Activated CD4-positive, alpha-beta memory T cell treated with anti-CD3 and anti-CD28 coated beads for 36 hours (primary cell): ENCODE measurements around the gene MORC3. TPM values are rescaled to one million over a fixed set of nuclear protein-coding genes. Genes with fewer than 3 reads are reported as not detected.
A peak's percentile ranks its signal among the peaks of the same experiment; 100 is the strongest.
"Not testable (repeated sequence)": the region's sequence is repeated elsewhere in the genome, so short reads cannot be mapped to it uniquely, and the experiment has no call there.

ENCODE experiments used
- CTCF ChIA-PET: fragments of 350-600 bp; sonication (Branson Sonifier 250); formaldehyde crosslinking; loops from one replicate; lab custom pipeline; 2021; ENCODE audit warnings: antibody characterized with exemption, inconsistent platforms; lab: Charles Lee
- POLR2A ChIA-PET: fragments of 350-600 bp; sonication (Branson Sonifier 250); formaldehyde crosslinking; loops from one replicate; lab custom pipeline; 2021; ENCODE audit warnings: antibody characterized with exemption; lab: Charles Lee
- DNase-seq: peaks from one replicate; pipeline ENCODE4 v3.0.0-alpha.2; 2020
- H3K27ac Mint-ChIP-seq: one replicate; pipeline ENCODE4 v1.8.0; 2021; ENCODE audit warnings: mixed read lengths
- H3K27me3 Mint-ChIP-seq: one replicate; pipeline ENCODE4 v1.8.0; 2021; ENCODE audit warnings: mixed read lengths
- H3K36me3 Mint-ChIP-seq: one replicate; pipeline ENCODE4 v1.8.0; 2021; ENCODE audit warnings: mixed read lengths
- H3K4me1 Mint-ChIP-seq: one replicate; pipeline ENCODE4 v1.8.0; 2021; ENCODE audit warnings: low read depth, mixed read lengths
- H3K4me3 Mint-ChIP-seq: one replicate; pipeline ENCODE4 v1.8.0; 2021; ENCODE audit warnings: mild to moderate bottlenecking, mixed read lengths
- H3K9me3 Mint-ChIP-seq: one replicate; pipeline ENCODE4 v1.8.0; 2021; ENCODE audit warnings: mixed read lengths
- intact Hi-C: fragments of 100-400 bp; cut with micrococcal nuclease; formaldehyde crosslinking; loops from one replicate; pipeline ENCODE4 v1.15.1; 2023
- total RNA-seq, 2 experiments: library from RNA; stranded (reverse); gene quantifications; one replicate each; pipeline ENCODE4 v1.2.3, GENCODE V29; 2021

MORC3 gene
- total RNA-seq, 2 experiments from 2014 or later = 27.7 to 30.0 TPM

DNA sequence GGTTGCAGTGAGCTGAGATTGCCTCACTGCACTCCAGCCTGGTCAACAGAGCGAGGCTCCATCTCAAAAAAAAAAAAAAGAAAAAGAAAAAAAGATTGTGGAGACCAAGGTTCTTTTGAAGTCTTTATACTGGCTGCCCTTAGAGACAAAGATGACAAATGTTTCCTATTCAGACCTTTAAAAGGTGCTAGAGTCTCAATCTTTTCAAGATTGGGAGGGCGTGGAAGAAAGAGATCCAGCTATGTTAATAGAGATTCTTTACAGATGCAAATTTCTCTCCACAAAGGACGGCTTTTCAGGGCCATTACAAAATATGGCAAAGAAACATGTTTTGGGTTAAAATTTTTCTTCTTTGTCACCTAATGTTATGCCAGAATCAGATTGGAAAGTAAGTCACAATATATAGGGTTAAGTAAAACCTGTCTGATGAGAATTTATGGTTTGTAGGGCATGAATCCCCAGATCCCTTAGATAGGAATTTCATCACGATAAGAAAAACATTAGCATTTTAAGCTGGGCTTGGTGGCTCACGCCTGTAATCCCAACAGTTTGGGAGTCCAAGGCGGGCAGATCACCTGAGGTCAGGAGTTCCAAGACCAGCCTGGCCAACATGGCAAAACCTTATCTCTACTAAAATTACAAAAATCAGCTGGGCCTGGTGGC, 13.0 kb upstream of the MORC3 start:
- Mint-ChIP-seq H3K4me3 (no peak overlapping the region), H3K27ac (no peak overlapping the region), H3K36me3 (no peaks in the 10 kb centered on the region), H3K9me3 (peaks cover 11% of the 10 kb centered on the region), H3K27me3 (no peaks in the 10 kb centered on the region), H3K4me1 (peaks cover 15% of the 10 kb centered on the region)
- ChIA-PET POLR2A (no interaction called here), CTCF (no interaction called here)
- intact Hi-C loops = no loop called here
- no peak for DNase-seq

DNA sequence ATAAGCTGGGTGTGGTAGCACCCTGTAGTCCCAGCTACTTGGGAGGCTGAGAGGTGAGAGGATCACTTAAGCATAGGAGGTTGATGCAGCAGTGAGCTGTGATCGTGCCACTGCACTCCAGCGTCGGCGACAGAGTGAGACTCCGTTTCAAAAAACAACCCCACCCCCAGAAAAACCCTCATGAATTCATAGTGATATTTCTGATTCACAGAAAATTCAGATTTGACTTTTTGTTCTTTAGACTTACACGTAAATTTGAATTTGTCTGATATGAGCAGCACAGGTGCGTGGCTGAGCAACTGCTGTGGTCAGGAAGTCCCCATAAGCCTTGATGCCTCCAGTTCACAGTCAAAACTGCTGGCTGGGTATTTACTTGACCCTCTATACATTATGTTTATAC, 10.0 kb upstream of the MORC3 start:
- Mint-ChIP-seq H3K4me1 (peaks cover 6% of the 10 kb centered on the region), H3K4me3 (peak overlapping the region; percentile 35), H3K9me3 (peaks cover 11% of the 10 kb centered on the region), H3K36me3 (no peaks in the 10 kb centered on the region), H3K27ac (peak overlapping the region; percentile 82), H3K27me3 (no peaks in the 10 kb centered on the region)
- ChIA-PET CTCF (interaction anchor here (0.5 to 1.8 kb wide), 5 partner anchors 10 to 240 kb away, joined by 3 to 7 read pairs (median 4); partner anchors contain the start of genes CBR1 and MORC3), POLR2A (interaction anchor here (0.9 to 3.8 kb wide), 4 partner anchors 10 to 21 kb away, joined by 3 to 31 read pairs (median 10); partner anchors contain the start of gene MORC3)
- peak; percentile 86 for DNase-seq
- intact Hi-C loops = loop anchor here (1.0 to 5.0 kb wide), 5 partner anchors 8 to 1343 kb away; partner anchors contain the start of gene MORC3

DNA sequence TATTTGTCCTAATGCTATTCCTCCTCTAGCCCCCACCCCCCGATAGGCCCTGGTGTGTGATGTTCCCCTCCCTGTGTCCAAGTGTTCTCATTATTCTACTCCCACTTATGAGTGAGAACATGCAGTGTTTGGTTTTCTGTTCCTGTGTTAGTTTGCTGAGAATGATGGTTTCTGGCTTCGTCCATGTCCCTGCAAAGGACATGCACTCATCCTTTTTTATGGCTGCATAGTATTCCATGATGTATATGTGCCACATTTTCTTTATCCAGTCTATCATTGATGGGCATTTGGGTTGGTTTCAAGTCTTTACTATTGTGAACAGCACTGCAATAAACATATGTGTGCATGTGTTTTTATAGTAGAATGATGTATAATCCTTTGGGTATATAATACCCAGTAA, 6.6 kb upstream of the MORC3 start:
- H3K27me3 Mint-ChIP-seq, H3K4me1 Mint-ChIP-seq, H3K27ac Mint-ChIP-seq, POLR2A ChIA-PET, H3K9me3 Mint-ChIP-seq, CTCF ChIA-PET, H3K4me3 Mint-ChIP-seq, H3K36me3 Mint-ChIP-seq, DNase-seq: not testable (repeated sequence)
- intact Hi-C loops = loop anchor here (5.0 kb wide), 1 partner anchor 1346 kb away; no protein-coding TSS in a partner anchor

DNA sequence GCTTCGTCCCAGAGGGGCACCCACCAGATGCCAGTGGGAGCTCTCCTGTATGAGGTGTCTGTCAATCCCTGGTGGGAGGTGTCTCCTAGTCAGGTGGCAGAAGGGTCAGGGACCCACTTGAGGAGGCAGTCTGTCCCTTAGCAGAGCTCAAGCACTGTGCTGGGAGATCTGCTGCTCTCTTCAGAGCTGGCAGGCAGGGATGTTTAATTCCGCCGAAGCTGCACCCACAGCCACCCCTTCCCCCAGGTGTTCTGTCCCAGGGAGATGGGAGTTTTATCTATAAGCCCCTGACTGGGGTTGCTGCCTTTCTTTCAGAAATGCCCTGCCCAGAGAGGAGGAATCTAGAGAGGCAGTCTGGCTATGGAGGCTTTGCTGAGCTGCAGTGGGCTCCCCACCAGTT, 4.0 kb upstream of the MORC3 start:
- POLR2A ChIA-PET, H3K27ac Mint-ChIP-seq, H3K4me3 Mint-ChIP-seq, H3K9me3 Mint-ChIP-seq, DNase-seq, H3K27me3 Mint-ChIP-seq, H3K4me1 Mint-ChIP-seq, H3K36me3 Mint-ChIP-seq, CTCF ChIA-PET, intact Hi-C loops: not testable (repeated sequence)

DNA sequence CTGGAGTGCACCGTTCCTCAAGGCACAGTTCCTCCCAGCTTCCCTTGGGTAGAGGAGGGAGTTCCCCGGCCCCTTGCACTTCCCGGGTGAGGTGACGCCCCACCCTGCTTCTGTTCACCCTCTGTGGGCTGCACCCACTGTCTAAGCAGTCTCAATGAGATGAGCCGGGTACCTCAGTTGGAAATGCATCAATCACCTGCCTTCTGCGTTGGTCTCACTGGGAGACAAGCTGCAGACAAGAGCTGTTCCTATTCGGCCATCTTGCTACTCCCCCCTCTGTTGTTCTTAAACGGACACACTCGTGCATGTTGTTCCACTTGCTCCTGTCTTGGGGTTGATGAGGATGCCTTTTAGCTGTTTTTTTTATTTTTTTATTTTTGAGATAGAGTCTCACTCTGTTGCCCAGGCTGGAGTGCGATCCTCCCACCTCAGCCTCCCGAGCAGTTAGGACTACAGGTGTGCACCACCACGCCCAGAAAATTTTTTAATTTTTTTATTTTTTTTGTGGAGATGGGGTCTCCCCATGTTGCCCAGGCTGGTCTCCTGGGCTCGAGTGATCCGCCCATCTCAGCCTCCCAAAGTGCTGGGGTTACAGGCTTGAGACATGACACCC, 3.0 kb upstream of the MORC3 start:
- peaks cover 11% of the 10 kb centered on the region for H3K4me1 Mint-ChIP-seq
- CTCF ChIA-PET = no interaction called here

DNA sequence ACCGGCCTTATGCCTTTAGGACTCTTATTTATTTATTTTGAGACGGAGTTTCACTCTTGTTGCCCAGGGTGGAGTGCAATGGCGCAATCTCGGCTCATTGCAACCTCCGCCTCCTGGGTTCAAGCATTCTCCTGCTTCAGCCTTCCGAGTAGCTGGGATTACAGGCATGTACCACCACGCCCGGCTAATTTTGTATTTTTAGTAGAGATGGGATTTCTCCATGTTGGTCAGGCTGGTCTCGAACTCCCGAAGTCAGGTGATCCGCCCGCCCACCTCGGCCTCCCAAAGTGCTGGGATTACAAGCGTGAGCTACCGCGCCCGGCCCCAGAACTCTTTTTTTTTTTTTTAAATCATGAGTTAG, 611 bp upstream of the MORC3 start:
- Mint-ChIP-seq H3K27ac (peak overlapping the region; percentile 97), H3K4me3 (peak overlapping the region; percentile 90), H3K36me3 (peaks cover 18% of the 10 kb centered on the region), H3K4me1 (peaks cover 27% of the 10 kb centered on the region)
- CTCF ChIA-PET = interaction anchor here (0.6 to 2.6 kb wide), 9 partner anchors 10 to 179 kb away, joined by 3 to 20 read pairs (median 6); no protein-coding TSS in a partner anchor
- intact Hi-C loops, H3K9me3 Mint-ChIP-seq, H3K27me3 Mint-ChIP-seq, DNase-seq: not testable (repeated sequence)
- POLR2A ChIA-PET = interaction anchor here (0.6 to 2.4 kb wide), 16 partner anchors 9 to 259 kb away, joined by 3 to 31 read pairs (median 4); partner anchors contain the start of genes CHAF1B and SETD4

More for the DNA sequence above, 3.0 kb upstream of the MORC3 start:
- Mint-ChIP-seq H3K4me3 (no peak overlapping the region), H3K9me3 (no peaks in the 10 kb centered on the region), H3K27me3 (no peaks in the 10 kb centered on the region), H3K36me3 (peaks cover 7% of the 10 kb centered on the region), H3K27ac (no peak overlapping the region)
- intact Hi-C loops = no loop called here
- no peak for DNase-seq
- POLR2A ChIA-PET = no interaction called here

DNA sequence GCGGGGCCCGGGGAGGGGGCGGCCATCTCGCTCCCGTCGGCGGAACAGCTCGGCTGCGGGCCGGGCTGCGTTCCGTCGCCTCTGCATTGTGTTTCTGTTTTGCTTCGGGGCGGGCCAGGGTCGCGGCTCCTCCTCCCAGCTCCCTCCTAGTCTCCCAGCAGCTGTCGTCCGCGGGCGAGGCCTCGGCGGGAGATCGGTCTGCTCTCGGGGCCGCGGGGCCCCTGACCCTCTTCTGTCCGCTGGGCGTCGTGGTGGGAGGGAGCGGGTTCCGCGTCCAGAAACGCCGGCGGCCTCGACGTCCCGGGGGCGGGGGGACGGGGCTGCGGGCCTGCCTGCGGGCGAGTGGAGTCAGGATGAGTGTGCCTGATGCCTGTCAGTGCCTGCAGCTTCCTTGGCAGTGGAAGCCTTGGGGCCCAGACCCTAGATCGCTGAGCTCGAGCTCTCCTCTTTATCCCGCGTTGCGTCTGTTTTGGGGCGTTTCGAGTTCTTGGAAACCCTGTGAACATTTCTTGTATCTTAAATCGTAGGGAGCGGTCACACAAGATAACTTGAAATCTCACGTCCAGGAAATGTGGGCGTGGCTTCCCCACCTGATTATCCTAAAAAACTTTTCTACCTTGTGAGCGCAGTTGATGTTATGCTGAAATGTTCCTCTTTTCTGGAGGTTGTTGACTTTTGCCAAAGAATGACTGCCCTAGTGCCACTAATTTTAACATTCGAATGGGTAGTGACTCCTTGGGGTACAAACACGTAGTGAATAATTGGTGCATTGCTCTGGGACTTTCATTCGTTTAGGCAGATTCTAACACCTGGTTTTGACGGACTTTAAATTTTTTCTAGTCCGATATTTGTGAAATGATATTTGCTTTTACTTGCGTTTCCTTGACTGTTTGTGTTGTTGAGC, 676 bp downstream of the MORC3 start:
- intact Hi-C loops = loop anchor here (1.0 to 2.0 kb wide), 8 partner anchors 10 to 185 kb away; partner anchors contain the start of genes CBR3, CHAF1B and DOP1B

DNA sequence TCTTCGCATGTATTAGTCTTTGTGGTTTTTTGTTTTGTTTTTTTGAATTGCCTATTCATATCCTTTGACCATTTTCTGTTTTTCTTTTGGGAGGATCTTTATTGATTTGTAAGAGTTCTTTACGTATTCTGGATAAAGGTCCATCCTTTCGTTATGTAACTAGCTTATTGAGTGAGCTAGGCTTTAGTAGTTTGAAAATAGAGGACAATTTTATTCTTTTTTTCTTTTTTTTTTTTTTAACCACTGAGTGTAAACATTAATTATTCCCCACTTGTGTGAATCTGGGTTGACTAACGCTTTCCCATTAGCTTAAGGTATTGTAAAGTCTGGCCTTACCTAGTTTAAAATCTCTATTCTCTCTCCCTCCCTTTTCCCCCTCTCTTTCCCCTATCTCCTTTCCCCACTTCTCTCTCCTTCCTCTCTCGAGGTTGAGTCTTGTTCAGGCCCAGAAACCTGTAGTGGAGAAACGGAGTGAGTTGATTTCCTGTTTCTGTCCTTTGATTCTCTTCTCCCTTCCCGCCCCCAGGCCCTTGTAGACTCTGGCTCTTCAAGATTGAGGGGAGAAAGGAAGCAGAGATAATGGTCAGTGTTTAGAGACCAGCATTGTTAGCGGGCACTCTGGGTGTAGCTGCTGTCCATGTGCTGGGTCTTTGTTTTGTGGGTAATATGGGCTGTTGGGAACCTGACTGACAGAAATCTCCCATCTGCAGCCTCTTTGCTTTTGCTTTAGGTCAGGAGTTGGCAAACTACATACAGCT, 1.5 kb downstream of the MORC3 start:
- peak overlapping the region; percentile 90 for H3K4me3 Mint-ChIP-seq
- peak; percentile 26 for DNase-seq
- peak overlapping the region; percentile 97 for H3K27ac Mint-ChIP-seq
- H3K27me3 Mint-ChIP-seq = no peaks in the 10 kb centered on the region
- no peaks in the 10 kb centered on the region for H3K9me3 Mint-ChIP-seq
- peaks cover 38% of the 10 kb centered on the region for H3K4me1 Mint-ChIP-seq
- peaks cover 24% of the 10 kb centered on the region for H3K36me3 Mint-ChIP-seq
- ChIA-PET CTCF (interaction anchor here (0.7 to 2.6 kb wide), 7 partner anchors 9 to 187 kb away, joined by 3 to 20 read pairs (median 5); no protein-coding TSS in a partner anchor), POLR2A (interaction anchor here (1.2 to 2.4 kb wide), 4 partner anchors 11 to 32 kb away, joined by 3 to 31 read pairs (median 16); no protein-coding TSS in a partner anchor)
- intact Hi-C loops = loop anchor here (1.0 to 2.0 kb wide), 3 partner anchors 61 to 147 kb away; partner anchors contain the start of gene CHAF1B

More for the DNA sequence above, 676 bp downstream of the MORC3 start:
- H3K9me3 Mint-ChIP-seq = no peaks in the 10 kb centered on the region
- H3K4me3 Mint-ChIP-seq = peak overlapping the region; percentile 90
- peak overlapping the region; percentile 97 for H3K27ac Mint-ChIP-seq
- POLR2A ChIA-PET = interaction anchor here (0.8 to 2.4 kb wide), 16 partner anchors 8 to 1244 kb away, joined by 3 to 31 read pairs (median 4); partner anchors contain the start of genes CBR3, CHAF1B and SETD4
- H3K27me3 Mint-ChIP-seq = no peaks in the 10 kb centered on the region
- H3K4me1 Mint-ChIP-seq = peaks cover 38% of the 10 kb centered on the region
- DNase-seq = peak; percentile 79
- CTCF ChIA-PET = interaction anchor here (0.6 to 2.6 kb wide), 13 partner anchors 9 to 255 kb away, joined by 3 to 20 read pairs (median 4); no protein-coding TSS in a partner anchor
- peaks cover 24% of the 10 kb centered on the region for H3K36me3 Mint-ChIP-seq

DNA sequence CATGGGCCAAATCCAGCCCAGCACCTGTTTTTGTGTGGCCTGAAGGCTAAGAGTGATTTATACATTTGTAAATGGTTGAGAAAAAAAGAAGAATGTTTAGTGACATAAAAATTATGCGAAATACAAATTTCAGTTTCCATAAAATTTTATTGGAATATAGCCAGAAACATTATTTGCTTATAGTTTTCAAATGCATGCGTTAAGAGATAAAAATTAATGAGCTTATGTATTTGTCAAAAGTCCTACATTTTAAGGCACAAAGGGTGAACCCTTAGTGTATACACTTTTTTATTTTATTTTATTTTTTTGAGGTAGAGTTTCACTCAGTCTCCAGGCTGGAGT, 2.1 kb downstream of the MORC3 start:
- peaks cover 24% of the 10 kb centered on the region for H3K36me3 Mint-ChIP-seq
- CTCF ChIA-PET = interaction anchor here (0.7 to 2.1 kb wide), 5 partner anchors 8 to 188 kb away, joined by 3 to 7 read pairs (median 5); no protein-coding TSS in a partner anchor
- intact Hi-C loops = no loop called here
- H3K4me1 Mint-ChIP-seq = peaks cover 39% of the 10 kb centered on the region
- H3K9me3 Mint-ChIP-seq = no peaks in the 10 kb centered on the region
- no peak for DNase-seq
- H3K4me3 Mint-ChIP-seq = peak overlapping the region; percentile 90
- peak overlapping the region; percentile 97 for H3K27ac Mint-ChIP-seq
- H3K27me3 Mint-ChIP-seq = no peaks in the 10 kb centered on the region
- POLR2A ChIA-PET = interaction anchor here (1.2 to 1.5 kb wide), 2 partner anchors 12 to 33 kb away, joined by 3 to 5 read pairs; no protein-coding TSS in a partner anchor

DNA sequence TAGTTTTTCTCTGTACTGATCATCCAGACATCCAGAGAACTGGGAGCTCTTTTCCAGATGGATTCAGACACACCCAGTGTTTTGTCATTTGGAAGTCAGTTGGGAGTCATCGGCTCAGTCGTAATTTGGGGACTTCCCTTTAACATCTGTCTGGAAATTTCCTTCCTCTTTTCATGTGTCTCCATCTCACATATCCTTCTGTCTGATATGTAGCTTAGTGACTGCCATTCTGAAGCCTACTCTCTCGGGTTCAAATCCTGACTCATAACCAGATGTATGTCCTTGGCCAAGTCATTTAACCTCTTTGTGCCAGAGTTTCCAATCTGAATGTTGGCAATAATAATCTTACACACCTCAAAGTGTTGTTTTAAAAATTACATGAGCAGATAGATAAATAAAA, 3.0 kb downstream of the MORC3 start:
- Mint-ChIP-seq H3K4me3 (peak overlapping the region; percentile 27), H3K27me3 (no peaks in the 10 kb centered on the region), H3K9me3 (no peaks in the 10 kb centered on the region), H3K36me3 (peaks cover 24% of the 10 kb centered on the region), H3K4me1 (peaks cover 44% of the 10 kb centered on the region), H3K27ac (peak overlapping the region; percentile 66)
- DNase-seq = no peak
- ChIA-PET CTCF (interaction anchor here (0.8 to 2.1 kb wide), 4 partner anchors 34 to 167 kb away, joined by 3 to 5 read pairs (median 4); no protein-coding TSS in a partner anchor), POLR2A (interaction anchor here (1.2 to 1.5 kb wide), 2 partner anchors 13 to 34 kb away, joined by 3 to 5 read pairs; no protein-coding TSS in a partner anchor)
- intact Hi-C loops = loop anchor here (1.0 kb wide), 1 partner anchor 8 kb away; no protein-coding TSS in a partner anchor
